Limb (tissue), 2 donors: ENCODE measurements around the gene SAE1.

Experiments used
- DNase-seq, 2 donors: peaks; one replicate each; pipeline ENCODE4 v3.0.0-alpha.2; 2016; ENCODE audit errors: extremely low spot score in 2 of 2

SAE1 gene

GRCh38 chr19:47106821-47107201, 23.8 kb upstream of the SAE1 start:
- no peak for DNase-seq

- DNase-seq: no peak
Measured at GRCh38 chr19:47107202-47107952, 23.3 kb upstream of the SAE1 start.

- DNase-seq: no peak
Measured at GRCh38 chr19:47107953-47108746, 22.5 kb upstream of the SAE1 start.

- no peak for DNase-seq
Measured at GRCh38 chr19:47109177-47109540, 21.5 kb upstream of the SAE1 start.

- peak in 1 of 2 donors; percentile 53 for DNase-seq
Measured at GRCh38 chr19:47109541-47110375, 20.9 kb upstream of the SAE1 start.

- DNase-seq: no peak
Measured at GRCh38 chr19:47110521-47111005, 20.1 kb upstream of the SAE1 start.

- peak in 1 of 2 donors; percentile 60 for DNase-seq
Measured at GRCh38 chr19:47111006-47111621, 19.5 kb upstream of the SAE1 start.

GRCh38 chr19:47111682-47112165, 18.9 kb upstream of the SAE1 start:
- no peak for DNase-seq

- DNase-seq: peak; percentile 91 to 92
Measured at GRCh38 chr19:47112166-47112996, 18.3 kb upstream of the SAE1 start.

- DNase-seq: peak; percentile 98 to 99
Measured at GRCh38 chr19:47112997-47113849, 17.4 kb upstream of the SAE1 start, which contains the start of gene ZC3H4. Gene ZC3H4, minus strand, starts transcription at chr19:47113776. Its CDS starts 1,192 bp downstream, at chr19:47112584.

GRCh38 chr19:47113850-47114651, 16.6 kb upstream of the SAE1 start:
- no peak for DNase-seq

GRCh38 chr19:47120470-47121067, 10.1 kb upstream of the SAE1 start:
- DNase-seq: no peak

- no peak for DNase-seq
Measured at GRCh38 chr19:47122359-47123335, 8.0 kb upstream of the SAE1 start.

GRCh38 chr19:47123406-47123805, 7.2 kb upstream of the SAE1 start:
- DNase-seq: no peak

GRCh38 chr19:47124937-47125668, 5.5 kb upstream of the SAE1 start:
- peak; percentile 36 to 78 for DNase-seq

- no peak for DNase-seq
Measured at GRCh38 chr19:47125669-47125938, 5.0 kb upstream of the SAE1 start.
